HG02884 (cell line): ENCODE results near the gene RSPRY1.

Source experiments
- ATAC-seq: cut with Tn5 transposase; IDR thresholded peaks from one replicate; pipeline ENCODE4 v1.9.1; 2021; ENCODE audit warnings: mild to moderate bottlenecking, moderate library complexity; ENCODE audit not compliant: unreplicated experiment

The RSPRY1 gene

DNA sequence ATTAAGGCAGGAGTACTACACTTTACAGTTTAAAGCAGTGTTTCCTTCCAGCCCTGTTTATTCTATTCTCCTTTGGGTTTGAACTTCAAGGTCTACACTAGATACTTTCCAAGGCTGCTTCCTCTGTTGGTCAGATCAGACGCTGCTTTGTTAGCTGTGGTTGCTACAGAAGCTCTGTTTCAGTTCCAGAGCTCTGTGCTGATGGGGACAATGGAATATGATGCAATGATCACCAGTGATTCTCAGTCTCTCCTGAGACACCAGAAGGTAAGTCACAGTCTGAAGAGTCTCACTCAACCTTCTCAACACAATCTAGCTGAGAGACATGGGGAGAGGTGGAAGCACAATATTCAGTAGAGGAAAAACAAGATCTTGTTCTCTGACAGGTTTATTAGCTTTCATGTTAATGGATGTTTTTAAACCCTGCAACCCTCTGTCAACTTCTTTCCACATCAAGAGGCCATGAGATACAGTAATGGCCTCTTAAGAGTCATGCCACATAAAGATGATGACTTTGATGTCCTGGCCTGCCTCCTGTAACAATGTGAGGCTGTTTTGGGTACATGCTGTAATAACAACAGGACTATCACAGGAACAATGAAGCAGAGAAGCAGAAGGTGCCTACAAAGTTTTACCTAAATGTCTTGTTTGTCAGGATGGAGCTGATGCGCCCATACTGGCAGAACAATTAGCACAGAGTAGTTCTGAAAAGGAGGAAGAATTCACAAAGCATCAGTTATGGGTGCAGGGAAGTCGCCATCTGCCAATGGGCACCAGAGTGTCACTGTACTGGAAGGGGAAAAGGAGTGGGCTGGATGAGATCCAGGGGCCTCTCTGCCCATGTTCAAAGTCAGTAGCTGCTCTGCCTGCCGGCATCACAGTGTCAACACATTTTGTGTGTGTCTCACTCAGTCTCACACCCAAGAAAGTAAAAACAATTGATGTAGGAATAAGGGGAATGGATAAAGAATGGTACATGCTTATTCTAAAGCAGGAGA is 33.7 kb upstream of the RSPRY1 start:
- ATAC-seq = no peak

DNA sequence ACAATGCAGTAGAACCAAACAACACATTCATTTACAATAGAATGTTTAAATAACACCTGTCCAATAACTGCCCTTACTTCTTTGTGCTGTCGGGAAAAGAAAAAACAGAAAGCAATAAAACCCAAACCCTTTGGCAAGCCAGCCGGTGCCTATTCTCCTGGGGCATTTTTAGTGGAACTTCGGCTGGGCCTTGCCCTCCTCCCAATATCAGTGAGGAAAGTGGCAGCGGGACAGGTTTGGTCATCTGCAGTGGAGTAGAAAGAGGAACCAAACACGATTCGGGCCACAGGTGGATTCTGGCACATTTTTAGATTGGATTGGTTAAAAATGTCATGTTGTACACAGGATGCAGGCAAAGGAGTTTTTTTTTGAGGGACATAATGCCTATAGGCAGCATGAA is 32.3 kb upstream of the RSPRY1 start:
- ATAC-seq = no peak

DNA sequence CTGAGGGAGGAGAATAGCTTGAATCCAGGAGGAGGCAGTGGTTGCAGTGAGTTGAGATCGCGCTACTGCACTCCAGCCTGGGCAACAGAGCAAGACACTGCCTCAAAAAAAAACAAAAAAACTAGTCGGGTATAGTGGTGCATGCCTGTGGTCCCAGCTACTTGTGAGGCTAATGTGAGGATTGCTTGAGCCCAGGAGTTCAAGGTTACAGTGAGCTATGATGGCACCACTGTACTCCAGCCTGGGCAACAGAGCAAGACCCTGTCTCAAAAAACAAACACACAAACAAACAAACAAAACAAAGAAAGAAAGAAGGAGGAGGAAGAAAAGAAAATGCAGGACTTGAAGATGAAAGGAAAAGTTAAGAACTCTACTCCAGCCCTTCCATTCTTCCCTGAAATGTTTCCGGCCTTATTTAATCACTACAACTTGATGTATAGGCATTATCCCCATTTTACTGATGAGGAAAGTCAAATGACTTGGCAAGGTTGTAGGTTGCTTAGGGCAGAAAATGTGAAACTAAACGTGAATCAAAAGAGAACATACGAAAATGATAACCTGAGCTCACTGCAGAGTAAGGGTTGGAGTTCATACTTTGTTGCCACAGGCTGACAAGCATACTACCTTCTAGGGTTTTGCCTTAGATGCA is 30.3 kb upstream of the RSPRY1 start:
- ATAC-seq = no peak

DNA sequence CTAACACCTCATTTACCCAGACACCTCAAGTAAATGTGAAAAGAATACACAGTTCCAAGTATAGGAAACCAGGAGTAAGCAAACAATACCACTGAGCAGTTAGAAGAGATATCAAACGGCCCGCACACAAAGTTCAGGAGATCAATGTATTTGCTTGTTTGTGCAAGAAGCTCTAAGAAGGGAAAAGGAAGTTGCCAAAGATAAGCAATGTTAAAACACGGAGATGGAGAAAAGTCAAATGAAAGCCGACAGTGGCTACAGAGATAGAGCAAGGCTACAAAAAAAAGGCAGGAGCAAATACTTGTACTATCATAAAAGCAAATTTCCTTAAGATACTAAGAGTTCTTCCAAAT is 29.8 kb upstream of the RSPRY1 start:
- ATAC-seq = no peak

DNA sequence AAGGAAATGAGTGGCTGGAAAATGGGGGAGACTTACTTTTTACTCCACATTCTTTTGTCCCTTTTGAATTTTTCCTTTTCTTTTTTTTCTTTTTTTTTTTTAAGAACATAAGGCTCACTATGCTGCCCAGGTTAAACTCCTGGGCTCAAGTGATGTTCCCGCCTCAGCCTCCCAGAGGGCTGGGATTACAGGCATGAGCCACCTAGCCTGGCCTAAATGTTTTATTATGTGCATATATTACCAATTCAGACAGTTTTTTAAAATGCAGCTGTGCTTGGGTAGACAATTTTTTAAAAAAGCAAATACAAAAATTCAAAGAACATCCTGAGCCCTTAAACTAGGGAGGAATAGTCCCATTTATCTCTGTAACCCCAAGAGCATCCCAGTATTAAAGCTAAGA is 28.6 kb upstream of the RSPRY1 start:
- ATAC-seq = no peak

DNA sequence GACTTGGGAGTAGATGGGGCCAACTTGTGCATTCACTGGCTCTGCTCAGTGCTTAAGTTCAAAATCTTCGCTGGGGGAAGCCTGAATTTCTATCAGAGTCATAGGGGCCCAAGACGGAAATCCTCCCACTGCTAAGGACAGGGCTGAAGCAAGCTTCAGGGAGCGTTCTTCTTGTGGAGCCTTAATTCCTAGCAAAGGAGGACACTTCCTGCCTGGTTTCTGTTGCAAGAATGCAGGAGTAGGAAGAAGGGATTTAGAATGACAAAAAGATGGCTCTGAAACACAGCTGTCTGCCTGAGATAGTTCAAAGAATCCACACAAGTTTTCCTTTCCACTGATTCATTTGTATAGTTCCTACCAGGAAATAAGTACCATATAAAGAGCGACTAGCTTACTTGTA is 26.7 kb upstream of the RSPRY1 start:
- ATAC-seq = no peak

DNA sequence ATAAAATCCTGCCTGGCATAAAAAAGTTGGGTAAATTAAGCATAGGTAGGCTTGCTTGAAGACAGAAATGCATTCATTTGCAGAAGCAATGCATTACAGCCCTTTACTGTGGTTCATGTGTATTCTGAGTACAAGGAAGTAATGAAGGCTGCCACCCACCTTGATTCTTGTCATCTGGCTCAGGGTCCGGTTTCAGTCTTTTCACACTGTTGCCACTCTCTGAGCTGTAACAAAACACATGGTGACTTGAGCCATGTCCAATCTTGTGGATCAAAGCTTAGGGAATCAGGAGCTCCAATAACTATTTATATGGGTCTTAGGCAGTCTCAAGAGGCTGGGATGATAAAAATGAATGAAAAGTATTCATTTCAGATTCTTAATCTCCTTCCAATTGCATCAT is 22.3 kb upstream of the RSPRY1 start:
- ATAC-seq = no peak

DNA sequence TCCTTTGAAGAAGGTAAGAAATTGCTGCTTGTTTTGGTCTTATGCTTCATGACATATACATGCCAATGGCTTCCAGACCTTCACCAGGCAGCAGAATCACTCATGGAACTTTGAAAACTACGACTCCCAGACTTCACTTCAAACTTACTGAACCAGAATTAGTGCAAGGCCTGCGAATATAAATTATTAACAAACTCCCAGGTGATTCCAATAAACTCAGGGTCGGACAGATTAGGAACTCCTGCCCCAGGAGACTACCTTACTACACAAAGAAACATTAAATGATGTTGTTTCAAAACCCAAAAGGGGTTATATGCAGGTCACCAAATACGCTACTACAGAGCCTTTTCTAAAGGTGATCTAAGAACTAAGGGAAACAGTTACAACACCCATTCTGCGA is 20.6 kb upstream of the RSPRY1 start:
- ATAC-seq = no peak

DNA sequence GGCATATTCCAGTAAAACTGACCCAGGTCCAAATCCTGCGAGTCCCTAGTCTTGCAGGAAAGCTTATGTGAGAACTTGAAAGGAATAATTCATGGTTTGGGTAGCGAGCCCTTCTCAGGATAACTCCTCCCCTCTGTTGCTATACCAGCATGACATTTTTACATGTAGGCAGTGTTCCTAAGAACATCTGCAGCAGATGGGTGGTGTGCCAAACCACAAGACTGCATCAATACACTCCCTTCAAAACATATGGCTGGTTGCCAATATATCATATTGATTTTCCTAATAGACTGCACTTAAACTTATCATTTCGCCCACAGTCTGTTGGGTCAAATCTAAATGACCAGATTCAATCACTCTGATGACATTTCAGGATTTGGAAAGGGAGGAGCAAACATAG is 20.2 kb upstream of the RSPRY1 start:
- no peak for ATAC-seq

DNA sequence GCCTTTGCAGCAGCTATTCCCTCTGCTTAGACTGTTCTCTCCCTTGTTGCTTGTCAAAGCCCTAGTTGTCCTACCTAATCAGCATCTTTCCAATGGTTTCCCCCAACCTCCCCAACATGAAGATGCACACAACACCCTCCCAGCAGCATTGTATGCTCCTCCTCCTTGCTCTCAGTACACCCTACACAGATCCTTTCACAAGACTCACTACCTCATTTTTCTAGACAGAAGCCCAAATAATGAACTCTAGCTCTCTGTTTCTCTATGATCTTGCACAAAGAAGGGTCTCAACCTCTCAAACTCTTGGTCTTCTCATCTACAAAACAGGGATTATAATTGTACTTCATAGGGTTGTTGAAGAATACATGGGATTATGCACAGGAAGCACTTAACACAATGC is 19.7 kb upstream of the RSPRY1 start:
- no peak for ATAC-seq

DNA sequence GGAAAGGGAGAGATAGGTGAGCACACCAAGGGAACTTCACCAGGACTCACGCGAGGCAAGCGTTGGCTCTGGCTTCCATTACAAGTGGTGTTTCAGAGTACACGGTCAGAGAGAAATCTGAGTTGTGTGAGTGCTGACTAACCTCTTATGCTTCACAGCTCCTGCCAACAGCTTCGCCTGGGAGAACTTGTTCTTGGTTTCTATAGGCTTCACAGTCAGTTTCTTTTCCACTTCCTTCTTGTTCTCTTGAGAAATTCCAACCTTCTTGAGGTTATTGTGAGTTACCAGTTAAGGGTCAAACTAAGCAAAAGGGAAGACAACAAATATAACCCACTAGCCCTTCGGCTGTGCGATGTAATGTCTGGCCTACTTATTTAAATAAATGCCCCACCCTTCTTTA is 19.2 kb upstream of the RSPRY1 start:
- no peak for ATAC-seq

DNA sequence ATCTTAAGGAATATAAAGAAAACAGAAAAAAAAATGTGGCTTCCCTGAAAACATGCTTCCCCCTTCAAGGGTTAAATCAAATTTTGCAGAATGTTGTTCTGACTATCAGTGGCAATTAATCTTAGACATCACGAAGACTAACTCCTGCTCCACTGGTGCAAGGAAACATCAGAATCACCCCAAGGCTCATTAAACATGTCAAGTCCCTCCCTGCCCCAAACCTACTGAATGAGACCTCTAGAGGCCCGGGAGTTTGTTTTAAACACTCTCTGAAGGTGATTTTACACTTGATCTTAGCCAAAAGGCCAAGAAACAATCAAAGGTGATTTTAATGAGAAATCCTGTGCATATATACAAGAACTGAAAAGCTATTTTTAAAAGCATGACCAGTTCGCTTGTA is 18.6 kb upstream of the RSPRY1 start:
- no peak for ATAC-seq

DNA sequence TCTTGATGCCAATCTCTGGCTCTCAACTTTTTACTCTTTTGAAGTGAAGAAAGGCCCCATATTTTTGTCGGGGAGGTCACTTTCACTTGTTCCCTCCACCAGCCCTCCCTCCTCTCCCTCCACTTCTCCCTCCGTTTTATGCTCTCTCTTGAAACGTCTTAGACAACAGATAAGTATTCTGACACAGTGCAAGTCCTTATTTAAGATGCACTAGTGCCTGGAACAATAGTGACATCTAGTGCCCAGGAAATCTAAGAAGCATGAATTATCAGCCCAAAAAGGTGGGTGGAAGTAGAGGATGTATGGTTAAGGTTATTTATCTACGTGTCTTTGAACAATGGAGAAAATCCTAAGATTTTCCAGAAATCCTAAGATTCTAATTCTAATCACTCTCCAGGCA is 18.2 kb upstream of the RSPRY1 start:
- ATAC-seq = no peak

DNA sequence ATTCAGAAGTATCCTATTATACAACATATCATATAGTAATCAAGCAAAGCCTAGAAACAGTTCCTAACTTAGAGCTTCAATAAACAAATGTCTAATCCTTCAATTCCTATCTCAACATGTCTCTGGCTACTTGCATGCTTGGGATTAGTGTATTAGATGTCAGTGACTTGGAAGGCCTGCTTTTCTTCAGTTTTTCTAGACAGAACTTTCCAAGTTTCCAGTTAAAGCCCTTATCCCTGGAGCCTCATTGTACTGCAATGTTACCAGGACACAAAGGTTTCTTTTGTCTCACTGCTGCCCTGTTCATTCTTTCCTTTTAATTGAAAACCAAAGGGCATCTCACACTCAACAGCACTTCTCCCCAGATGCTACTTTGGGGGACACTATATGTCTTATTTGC is 16.8 kb upstream of the RSPRY1 start:
- ATAC-seq = no peak

DNA sequence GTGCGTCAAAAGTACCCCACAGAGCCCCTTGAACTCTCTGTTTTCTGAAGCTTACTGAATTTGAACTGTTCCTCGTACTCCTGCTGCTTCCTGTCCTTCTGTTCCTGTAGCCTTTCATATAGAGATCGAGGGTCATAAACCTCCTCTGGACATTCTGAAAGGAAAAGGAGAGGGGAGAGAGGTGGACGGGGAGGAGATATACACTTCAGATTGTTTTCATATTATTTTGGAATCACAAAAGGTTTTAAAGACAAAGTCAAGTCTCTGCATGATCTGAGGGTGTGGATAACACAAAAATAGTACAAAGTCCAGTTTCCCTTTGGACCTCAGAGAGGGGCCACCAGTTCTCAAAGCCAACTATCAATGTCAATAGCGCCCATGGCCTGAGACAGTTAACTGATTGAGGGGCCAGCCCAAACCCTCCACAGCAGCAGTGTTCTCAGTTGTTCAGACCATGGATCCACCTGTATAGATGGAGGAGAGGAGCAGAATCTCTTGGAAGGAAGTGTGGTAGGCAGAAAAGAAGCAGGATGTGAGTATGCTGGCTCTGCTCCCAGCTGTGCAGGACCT is 13.3 kb upstream of the RSPRY1 start:
- no peak for ATAC-seq

DNA sequence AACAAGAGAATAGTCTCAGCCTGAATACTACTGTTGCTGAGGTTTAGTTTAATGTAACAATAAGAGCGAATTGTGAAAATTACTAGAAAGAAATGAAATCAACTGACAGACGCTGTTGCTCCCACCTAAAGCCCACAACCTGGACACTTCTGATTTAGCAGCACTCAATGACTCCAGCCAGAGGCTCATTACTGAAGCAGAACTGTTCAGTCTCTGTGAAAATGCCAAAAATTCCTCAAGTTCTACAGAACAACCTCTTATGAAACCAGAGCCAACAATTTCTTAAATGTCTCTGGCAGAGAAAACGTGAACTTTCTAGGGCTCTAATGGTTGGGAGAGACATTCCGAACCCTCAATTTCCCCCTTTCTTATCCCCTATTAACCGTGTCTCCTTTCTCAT is 10.2 kb upstream of the RSPRY1 start:
- ATAC-seq = no peak

DNA sequence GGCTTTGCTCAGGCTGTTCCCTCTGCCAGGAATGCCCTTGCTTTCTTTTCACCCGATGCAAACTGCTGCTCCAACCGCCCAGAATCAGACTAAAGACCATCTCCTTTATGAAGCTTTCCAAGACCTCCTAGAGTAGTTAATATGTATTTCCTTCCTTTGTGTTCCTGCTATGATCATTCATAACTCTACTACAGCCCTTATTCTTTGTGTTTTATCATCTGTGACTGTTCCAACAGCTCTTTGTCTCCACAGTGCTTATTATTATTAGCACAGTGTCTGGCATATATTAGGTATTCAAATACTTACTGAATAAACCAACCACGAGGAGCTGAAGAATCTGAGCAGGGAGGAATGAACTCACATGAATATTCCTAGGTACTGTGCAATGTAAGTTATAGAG is 7.9 kb upstream of the RSPRY1 start:
- ATAC-seq = no peak

DNA sequence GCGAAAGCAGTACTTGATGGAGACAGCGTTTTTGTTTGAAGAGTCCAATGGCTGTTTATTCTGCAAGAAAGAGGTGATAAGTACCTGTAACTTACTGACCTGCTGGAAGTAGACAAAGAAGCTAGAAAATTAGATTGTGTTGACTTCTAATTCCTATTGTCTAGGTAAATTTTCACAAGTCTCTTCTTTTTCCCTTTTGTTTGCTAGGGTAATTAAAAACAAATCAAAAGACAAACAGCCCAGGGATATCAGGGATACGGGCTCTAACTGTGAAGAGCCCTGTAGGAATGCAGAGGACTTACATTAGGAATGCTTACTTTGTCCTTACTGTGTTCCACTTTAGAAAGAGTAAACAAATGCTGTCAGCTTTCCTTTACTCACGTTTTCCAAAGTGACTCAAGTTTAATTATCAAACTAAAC is 7.3 kb upstream of the RSPRY1 start:
- no peak for ATAC-seq

DNA sequence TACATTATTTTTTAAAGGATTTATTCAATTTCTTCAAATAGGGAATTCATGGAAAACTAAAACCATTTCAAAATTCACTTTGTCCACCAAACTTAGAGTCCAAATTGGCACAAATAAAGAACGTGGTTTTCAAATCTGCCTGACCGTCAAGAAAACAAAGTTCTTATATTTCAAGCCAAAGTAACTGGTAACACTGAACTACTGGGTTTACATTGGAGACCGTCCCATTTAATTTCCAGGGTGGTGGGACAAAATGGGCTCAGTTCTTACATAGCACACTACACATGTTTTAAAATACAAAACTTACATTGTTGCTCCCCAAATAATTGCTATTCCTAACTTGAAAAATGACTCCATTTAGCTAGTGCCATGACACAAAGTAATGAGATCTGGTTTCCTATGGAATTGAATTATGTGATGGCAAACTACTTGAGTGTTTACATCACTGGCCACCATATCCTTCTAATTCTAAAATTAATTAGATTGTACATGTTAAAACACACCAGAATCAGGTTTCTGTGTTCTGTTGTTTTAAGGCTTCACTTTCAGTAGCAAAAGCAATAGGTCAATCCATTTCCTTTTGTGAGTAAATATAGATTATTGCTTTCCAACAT is 6.8 kb upstream of the RSPRY1 start:
- ATAC-seq = no peak

DNA sequence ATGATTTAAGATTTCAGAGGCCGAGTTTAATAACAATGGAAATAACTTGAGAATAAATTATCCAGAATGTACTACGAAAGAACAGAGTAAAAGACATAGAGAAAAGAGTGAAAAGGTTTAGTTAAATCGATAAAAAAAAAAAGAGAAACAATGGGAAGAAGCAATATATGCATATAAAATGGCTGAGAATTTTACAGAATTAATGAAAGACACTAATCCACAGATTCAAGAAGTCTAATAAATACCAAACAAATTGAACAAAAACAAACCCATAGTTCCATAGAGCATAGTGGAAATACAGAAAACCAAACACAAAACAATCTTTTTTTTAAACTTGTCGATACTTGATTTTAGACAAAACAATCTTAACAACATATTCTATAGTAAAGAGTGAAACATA is 2.0 kb upstream of the RSPRY1 start:
- ATAC-seq = no peak

DNA sequence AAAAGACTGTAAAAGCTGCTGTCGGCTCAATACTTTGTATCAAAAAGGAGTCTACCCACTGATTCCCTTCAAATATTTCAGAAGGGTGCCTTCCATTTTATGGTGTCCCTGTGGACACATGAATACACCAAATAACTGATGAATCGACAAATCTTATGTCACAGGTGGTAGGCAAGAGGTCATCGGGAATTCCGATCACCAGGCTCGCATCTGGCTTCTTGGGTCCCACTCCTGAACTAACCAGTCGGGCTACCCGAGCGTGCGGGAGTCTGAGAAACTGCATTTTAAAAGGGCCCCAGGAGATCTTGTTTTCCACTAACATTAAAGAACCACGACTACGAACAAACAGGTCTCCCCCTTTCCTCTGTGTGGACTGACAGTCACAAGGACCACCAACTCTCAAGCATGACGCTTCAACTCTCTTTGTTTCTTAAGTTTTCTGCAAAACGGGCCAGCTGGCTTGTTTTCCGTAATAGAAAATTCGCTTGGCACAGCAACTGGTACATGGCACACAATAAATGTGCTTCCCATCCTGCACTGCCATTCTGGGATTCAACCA is 1.2 kb upstream of the RSPRY1 start:
- no peak for ATAC-seq
